ENCODE measurements around the gene KRT76.
"Not testable (repeated sequence)": the region's sequence is repeated elsewhere in the genome, so short reads cannot be mapped to it uniquely, and the experiment has no call there.

Gene KRT76

DNA sequence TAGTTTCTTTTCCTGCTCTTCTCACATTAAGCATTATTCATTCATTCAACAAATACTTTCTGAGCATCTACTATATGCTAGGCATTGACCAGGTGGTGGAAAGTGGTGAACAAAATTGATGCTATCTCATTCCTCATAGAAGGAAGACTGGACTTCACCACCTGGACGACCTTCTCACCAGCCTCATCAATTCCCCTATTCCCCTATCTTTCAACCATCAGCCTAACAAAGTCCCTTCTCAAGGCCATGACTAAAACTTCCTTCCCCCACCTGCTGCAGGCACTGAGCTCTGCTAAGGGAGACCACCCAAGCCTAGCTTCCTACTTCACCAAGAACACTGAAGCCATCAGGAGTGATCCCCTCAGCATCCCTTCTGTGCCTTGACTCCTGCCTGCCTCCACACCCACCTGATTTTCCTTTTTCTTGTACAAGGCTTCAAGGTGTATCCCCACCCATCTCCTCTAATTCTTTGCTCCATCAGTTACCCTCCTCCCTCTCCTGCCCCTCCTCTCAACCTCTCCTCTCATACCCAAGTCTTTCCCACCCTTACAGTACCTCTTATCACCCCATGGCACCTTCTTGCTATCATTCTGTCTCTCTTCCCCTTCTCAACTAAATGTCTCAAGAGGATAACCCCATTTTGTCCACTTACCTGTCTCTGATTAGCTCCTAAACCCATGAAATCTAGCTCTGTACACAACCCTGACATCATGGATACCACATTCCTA, 19.5 kb downstream of the KRT76 start:
- DNase-seq: no peak

GRCh38 chr12:52756281-52756960, 20.7 kb downstream of the KRT76 start:
- no peak for DNase-seq

- DNase-seq: no peak
These were observed 21.6 kb downstream of the KRT76 start for GRCh38 chr12:52755533-52755932.

- no peak for DNase-seq
These were observed 23.0 kb downstream of the KRT76 start for GRCh38 chr12:52754135-52754534.

DNA sequence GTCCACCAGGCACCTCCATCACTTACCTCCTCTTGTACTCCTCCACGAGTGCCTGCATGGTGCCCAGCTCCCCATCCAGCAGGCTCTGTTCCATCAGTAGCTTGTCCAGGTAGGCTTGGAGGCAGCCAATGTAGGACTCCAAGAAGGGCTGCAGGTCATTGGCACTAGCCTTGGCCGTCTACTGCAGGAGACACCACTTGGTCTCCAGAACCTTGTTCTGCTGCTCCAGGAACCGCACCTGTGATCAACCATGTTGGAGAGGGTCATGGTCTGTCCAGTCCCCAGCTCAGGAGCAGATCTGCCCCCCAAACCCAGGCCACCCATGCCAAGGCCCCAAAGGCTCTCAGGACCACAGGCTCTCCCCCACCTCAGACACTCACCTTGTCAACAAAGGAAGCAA, 23.9 kb downstream of the KRT76 start:
- DNase-seq: no peak

DNA sequence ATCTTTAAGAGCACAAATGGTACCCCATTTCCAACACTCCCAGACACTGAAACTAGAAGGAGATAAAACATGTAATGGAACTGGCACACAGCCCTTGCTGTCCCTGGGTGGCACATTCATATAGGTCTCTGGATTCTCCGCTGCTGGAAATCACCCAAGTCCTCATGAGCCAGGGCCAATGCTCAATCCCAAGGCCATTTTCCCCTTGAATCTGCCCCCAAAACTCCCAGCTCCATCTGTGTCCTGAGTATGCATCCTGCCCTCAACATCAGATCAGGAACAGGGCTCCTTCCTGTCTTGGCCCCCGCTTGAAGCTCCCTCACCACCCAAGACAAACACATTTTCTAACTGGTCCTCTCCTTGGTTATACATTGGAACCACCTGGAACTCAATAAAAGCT, 24.6 kb downstream of the KRT76 start:
- DNase-seq: no peak

GRCh38 chr12:52751795-52752194, 25.4 kb downstream of the KRT76 start:
- DNase-seq: no peak

- not testable (repeated sequence) for DNase-seq
These were observed 26.6 kb downstream of the KRT76 start for GRCh38 chr12:52750532-52750931.

- no peak for DNase-seq
These were observed 27.3 kb downstream of the KRT76 start for GRCh38 chr12:52749827-52750226.

DNA sequence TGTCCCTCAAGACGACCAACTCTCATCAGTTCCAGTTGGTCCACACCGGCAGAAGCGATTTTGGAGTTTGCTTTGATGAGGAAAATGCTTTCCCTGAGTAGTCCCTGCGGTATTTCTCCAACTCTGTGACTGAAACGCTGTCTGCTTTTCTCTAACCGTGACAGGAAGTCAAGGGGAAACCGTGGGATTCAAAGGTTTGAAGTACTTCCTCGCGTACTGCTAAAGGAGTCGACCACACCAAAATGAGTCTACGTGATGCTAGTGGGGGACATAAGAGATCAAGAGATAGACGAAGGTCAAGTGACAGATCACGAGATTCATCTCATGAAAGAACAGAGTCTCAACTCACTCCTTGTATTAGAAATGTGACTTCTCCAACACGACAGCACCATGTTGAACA, 28.6 kb downstream of the KRT76 start:
- no peak for DNase-seq

DNA sequence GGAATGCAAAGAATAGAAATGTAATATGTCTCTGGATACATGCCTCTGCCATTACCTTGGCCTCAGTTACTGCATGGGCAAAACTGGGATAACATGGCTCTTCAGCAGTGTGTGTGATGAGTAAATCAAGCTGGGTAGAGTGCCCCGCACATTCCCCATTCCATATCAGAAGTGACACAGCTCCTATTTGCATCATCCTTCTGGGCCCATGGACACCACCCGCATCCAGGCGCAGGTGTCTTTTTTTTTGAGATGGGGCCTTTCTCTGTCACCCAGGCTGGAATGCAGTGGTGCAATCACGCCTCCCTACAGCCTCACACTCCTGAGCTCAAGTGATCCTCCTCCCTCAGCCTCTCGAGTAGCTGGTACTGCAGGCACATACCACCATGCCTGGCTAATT, 31.6 kb downstream of the KRT76 start:
- no peak for DNase-seq

DNA sequence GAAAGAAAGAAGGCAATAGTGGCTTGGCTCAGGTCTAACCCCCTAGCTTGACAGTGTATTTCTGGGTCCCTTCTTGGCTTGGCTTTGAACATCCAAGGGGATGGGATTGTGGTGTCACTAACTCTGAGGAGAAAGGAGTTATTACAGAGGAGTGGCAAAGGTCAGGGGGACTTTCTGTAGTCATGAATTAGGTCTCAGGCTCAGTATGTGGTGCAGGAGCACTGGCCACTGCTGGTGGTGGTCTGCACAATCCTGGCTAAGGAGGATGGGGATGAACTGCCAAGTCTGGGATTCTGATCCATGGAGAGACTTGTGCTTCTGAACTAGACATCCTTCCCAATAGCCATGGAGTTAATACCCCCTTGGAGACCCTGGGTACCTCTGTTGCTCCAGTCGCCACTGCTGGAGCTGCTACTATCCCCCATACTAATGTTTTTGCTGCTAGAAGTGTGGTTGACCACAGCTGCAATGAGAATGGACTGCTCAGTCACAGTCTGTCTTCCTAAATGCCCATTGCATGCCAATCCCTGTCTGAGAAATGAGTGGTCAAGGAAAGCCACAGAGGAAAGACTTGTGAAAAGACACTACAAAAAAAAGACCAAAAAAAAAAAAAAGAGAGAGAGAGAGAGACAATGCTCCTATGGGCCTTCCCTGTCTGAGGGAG, 32.5 kb downstream of the KRT76 start:
- no peak for DNase-seq

GRCh38 chr12:52742822-52743457, 34.2 kb downstream of the KRT76 start:
- DNase-seq: no peak

- DNase-seq: no peak
These were observed 35.0 kb downstream of the KRT76 start for GRCh38 chr12:52742196-52742580.

DNA sequence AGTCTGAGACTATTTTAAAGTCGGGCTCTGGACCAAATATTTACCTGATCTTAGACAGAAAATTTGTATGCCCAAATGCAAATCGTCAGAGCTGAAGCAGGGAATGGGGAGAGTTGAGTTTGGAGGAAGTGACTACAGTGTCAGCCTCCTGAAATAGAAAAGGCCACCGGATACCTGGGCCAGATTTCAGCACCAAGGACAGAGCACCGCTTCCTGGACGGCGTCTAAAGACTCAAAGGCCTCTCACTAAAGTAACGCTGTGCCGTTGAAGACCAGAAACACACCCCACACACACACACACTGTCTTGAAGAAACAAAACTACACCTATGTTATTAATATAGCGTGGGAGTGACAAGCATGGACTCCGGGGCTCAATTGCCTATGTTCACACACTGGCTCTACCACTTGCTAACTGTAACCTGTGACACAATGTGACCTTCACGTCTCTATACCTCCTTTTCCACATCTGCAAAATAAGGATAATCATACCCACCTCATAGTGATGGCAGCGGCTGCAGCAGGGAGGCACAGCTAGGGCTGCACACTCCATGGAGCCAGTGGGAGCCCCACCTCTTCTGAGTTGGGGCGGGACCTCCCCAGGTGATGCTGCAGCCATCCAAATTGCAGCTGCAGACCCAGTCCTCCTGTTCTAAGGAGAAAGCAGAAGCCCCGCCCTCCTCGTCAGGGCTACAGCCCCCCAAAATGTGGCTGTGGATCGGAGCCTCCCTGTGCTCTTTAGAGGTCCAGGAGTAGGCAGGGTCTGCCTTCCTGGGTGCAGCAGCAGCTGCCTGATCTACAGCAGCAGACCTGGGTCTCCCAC, 35.6 kb downstream of the KRT76 start:
- DNase-seq: peak; percentile 62

DNA sequence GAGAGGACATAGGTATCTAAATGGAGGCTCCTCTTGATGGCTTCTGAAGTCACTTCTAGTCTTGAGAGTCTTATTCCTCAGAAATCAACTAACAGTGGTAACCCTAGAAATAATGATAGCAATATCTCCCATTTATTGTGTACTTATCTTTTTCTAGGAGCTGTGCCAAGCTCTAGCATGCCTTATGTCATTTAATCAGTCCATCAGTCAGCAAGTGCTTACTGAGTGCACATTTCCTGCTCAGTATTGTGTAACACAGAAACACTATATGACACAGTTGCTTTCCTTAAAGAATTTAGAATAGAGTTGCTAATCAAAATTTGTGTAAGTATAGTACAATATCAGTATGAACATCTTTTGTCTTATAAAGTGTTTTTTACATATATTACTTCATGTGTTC, 36.6 kb downstream of the KRT76 start:
- no peak for DNase-seq

GRCh38 chr12:52739963-52740362, 37.2 kb downstream of the KRT76 start:
- no peak for DNase-seq

GRCh38 chr12:52735816-52736632, 41.1 kb downstream of the KRT76 start:
- DNase-seq: no peak

DNA sequence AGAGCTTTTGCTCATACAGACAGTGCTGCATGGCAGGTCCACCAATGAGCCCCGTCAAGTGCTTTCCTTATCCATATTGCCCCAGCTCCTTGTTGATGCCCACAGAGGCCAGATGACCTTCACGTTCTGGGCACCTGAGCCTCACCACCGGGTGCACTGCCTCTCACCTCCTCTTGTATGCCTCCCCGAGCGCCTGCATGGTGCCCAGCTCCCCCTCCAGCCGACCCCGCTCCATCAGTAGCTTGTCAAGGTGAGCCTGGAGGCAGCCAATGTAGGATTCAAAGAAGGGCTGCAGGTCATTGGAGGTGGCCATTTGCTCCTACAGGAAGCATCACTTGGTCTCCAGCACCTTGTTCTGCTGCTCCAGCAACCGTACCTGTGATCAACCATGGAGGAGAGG, 42.0 kb downstream of the KRT76 start:
- DNase-seq: no peak

DNA sequence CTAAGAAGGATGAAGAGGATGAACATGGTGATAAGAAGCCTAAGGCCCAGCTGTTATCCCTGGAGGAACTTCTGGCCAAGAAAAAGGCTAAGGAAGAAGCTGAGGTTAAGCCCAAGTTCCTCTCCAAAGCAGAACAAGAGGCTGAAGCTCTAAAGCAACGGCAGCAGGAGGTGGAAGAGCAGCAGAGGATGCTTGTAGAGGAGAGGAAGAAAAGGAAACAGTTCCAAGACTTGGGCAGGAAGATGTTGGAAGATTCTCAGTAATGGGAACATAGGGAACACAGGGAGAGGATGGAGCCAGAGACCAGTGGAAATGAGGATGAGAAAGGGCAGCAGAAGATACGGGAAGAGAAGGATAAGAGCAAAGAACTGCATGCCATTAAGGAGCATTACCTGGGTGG, 46.4 kb downstream of the KRT76 start:
- no peak for DNase-seq

DNA sequence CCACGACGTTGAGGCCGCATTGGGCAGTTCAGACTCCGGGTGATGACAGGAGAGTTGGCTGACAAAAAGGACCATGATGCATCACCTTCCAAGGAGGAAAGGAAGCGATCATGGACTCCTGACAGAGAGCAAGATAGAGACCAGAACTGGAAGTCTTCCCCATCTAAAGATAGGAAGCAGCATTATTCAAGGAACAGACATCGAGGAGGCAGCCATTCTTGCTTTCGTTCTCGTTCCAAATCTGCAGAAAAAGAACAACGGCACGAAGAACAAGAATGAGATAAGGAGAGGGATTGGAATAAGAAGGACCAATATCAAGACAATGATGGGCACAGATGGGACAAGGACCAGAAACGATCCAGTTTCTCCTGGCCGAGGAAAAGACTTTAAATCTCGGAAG, 46.8 kb downstream of the KRT76 start:
- no peak for DNase-seq

GRCh38 chr12:52729147-52729546, 48.0 kb downstream of the KRT76 start:
- no peak for DNase-seq

Data from stimulated activated CD4-positive, alpha-beta T cell treated with anti-CD3 and anti-CD28 coated beads, Interleukin-4, amount 100 ng/mL, for 24 hours (primary cell).